ENCODE results near the gene RBP3. TPM values are rescaled to one million over a fixed set of nuclear protein-coding genes. Genes with fewer than 3 reads are reported as not detected.

The RBP3 gene
- polyA plus RNA-seq, 5 donors: 0.06 to 0.10 (median 0.07) TPM

DNA sequence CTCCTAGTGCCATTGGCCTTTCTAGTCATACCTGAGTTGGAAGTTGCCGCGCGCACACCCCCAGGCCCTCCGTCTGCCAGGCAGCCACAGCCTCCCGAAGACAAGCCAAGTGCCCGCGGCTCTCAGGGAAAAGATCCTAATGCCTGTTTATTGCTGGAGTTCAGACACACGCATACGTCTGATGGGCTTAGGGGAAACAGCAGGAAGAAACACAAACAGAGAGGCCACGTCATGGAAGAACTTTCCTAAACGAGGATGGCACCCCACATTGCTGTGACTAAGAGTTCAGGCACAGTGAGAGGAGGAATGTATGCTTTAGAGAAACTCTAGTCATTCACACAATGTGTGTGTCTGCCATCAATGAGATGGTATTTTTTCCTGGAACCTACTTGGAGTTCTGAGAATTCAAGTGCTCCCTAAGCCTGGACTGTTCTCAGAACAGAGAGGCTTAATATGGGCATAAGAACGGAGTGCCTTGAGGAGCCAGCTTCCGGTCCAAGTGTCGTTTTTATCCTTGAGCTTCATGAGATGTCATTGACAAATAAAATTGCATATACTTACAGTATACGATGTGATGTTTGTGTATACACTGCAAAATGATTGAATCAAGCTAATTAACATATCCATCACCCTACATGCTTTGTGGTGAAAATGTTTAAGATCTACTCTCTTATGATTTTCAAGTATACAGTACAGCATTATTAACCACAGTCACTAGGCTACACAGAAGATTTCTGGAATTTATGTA lies 11.6 kb upstream of the RBP3 start:
- DNase-seq: no peak

DNA sequence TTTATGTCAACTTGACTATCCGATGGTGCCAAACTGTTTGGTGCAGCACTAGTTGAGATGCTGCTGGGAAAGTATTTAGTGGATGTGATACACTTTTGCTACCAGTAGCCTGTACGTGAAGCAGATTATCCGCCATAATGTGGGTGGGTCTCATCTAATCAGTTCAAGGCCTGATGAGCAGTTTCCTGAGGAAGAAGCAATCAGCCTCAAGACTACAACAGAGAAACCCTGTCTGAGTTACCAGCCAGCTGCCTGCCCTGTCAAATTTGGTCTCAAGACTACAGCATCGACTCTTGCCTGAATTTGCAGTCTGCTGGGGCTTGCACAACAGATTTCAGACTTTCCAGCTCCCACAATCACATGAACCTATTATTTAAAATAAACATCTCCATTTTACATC lies 10.9 kb upstream of the RBP3 start:
- DNase-seq: no peak

DNA sequence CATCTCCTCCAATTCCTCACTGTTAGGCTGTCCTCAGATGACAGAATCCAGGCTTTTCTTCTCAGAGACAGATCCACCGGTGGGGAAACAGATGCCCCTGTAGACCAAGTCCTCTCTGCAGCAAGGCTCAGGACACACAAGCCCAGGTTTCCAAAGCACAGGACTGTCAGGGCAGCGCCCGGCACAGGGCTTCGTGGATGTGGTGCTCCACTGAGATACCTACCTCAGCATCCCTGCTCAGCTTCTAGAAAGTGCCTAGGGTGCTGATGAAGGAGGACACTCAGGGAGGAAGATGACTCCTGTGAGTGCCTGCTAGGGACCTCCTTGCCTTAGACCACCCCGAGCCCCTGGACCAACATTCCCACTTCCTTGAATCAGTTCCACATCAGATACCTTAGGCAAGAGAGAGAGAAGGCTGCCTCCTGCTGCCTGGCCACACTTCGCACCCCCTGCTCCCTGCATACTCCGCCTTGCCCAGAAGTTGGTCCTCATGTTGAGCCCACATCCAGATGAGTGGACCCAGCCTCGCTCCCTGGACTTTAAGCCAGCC lies 8.9 kb upstream of the RBP3 start:
- DNase-seq: no peak

DNA sequence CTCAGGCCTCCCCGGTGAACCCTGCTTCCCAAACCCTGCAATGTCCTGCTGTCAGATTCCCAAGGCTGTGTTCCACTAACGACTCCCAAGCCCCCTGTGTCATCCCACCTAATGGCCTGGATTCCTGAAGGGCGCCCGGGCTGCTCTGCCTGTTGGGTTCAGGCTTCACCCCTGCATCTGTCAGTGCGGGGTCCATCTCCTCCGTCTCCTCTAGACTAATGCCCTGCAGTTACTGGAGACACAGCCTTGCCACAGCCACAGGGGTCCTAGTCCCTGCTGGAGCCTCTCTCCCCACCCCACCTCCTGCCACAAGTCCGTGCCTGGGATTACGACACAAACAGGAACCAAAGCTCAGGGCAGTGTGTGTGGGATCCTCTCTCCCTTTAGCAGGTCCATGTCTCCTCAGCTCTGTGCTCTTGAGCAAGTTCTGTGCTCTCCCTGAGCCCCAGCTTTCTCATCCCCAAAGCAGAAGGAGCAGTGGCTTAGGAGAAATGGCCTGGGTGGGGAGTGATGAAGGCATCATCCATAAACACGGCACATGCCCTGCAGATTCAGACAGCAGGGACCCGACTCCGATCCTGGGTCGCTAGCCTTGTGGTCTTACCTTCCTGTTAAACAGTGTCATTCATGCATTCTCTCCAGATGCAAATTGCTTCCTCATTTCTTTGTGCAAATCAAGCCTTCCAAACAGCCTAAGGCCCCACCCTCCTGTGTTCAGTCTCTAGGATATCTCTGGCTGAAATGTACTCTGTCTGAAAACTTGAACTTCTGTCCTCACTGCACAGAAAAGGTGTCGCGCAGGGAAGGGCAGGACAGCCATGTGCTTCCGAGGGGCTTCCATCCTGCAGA lies 8.2 kb upstream of the RBP3 start:
- DNase-seq: no peak

DNA sequence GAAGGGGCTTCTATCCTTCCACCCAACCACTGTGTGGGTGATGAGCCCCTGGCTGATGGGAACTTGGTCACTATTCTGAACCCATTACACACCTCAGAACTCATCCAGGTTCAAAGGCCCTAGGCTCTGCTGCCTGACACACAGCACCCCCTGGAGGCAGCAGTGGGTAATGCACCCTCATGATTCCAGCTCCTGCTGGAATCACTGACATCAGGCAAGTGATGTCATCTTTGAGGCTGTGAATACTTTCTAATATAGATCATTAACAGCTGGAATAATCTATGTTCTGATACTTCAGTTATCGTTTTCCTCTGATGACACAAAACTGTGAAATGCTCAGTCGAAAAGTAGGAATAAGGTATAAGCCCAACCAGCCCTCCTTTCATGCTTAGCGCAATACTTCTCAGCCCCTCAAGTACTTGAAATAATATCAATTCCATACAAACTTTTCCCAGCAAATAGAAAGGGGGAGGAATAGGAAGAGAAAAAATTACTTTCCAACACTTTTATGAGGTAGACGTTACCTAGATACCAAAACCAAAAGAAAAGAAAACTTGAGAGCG lies 7.5 kb upstream of the RBP3 start:
- DNase-seq: peak; percentile 25 to 42

DNA sequence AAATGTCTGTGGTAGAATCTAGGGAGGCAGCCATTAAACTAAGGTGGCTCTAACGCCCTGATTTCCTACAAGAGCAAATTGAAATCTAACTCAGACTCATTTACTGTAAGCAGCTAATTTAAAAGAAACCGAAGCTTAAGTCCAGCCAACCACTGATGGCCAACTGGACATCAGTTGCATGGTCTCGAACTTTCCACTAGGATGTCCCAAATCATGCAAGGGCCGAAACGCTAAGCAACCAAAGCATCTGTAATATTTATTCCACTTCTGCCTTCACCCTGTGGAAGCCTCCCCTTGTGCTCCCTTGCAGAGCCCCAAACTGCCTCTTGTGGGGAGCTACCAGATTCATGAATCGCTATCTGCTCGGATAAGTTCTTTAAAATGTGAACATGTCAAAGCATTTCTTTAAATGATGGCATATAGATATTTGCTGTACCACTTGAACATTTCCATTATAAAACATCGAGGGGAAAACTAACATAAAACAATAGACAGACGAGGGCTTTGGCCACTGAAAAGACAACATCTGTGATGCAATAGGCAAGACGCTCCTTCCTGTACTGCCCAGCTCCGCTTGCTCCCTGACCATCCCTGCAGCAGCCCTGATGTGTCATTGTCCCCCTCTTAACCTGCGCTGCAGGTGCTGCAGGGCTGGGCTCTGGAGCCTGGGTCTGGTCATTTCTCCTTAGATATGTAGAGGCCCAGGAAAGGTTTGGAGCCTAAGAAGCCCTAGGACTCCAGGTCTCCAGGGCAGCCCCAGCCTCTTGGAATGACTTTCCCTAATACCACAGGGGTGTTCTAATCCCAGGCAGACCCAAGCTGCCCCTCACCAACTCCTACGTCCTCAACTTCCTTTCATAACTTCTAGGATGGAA lies 2.9 kb upstream of the RBP3 start:
- DNase-seq: no peak

DNA sequence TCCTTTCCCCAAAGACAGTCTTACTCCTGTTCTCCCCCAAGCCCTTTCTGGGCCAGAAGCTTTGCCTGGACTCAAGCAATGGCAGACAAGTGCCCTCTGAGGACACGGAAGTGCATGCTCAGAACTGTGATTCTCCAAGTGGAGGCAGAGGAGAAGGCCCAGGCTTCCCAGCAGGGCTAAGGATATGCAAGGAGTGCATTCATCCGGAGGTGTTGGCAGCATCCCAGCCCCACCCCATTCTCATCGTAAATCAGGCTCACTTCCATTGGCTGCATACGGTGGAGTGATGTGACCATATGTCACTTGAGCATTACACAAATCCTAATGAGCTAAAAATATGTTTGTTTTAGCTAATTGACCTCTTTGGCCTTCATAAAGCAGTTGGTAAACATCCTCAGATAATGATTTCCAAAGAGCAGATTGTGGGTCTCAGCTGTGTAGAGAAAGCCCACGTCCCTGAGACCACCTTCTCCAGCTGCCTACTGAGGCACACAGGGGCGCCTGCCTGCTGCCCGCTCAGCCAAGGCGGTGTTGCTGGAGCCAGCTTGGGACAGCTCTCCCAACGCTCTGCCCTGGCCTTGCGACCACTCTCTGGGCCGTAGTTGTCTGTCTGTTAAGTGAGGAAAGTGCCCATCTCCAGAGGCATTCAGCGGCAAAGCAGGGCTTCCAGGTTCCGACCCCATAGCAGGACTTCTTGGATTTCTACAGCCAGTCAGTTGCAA lies 1.4 kb upstream of the RBP3 start:
- DNase-seq: no peak

DNA sequence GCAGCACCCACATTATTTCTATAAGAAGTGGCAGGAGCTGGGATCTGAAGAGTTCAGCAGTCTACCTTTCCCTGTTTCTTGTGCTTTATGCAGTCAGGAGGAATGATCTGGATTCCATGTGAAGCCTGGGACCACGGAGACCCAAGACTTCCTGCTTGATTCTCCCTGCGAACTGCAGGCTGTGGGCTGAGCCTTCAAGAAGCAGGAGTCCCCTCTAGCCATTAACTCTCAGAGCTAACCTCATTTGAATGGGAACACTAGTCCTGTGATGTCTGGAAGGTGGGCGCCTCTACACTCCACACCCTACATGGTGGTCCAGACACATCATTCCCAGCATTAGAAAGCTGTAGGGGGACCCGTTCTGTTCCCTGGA lies 874 bp upstream of the RBP3 start:
- DNase-seq: no peak

DNA sequence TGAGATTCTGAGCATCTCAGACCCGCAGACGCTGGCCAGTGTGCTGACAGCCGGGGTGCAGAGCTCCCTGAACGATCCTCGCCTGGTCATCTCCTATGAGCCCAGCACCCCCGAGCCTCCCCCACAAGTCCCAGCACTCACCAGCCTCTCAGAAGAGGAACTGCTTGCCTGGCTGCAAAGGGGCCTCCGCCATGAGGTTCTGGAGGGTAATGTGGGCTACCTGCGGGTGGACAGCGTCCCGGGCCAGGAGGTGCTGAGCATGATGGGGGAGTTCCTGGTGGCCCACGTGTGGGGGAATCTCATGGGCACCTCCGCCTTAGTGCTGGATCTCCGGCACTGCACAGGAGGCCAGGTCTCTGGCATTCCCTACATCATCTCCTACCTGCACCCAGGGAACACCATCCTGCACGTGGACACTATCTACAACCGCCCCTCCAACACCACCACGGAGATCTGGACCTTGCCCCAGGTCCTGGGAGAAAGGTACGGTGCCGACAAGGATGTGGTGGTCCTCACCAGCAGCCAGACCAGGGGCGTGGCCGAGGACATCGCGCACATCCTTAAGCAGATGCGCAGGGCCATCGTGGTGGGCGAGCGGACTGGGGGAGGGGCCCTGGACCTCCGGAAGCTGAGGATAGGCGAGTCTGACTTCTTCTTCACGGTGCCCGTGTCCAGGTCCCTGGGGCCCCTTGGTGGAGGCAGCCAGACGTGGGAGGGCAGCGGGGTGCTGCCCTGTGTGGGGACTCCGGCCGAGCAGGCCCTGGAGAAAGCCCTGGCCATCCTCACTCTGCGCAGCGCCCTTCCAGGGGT lies 703 bp downstream of the RBP3 start:
- DNase-seq: no peak

DNA sequence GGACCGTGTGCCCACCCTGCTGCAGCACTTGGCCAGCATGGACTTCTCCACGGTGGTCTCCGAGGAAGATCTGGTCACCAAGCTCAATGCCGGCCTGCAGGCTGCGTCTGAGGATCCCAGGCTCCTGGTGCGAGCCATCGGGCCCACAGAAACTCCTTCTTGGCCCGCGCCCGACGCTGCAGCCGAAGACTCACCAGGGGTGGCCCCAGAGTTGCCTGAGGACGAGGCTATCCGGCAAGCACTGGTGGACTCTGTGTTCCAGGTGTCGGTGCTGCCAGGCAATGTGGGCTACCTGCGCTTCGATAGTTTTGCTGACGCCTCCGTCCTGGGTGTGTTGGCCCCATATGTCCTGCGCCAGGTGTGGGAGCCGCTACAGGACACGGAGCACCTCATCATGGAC lies 1.4 kb downstream of the RBP3 start:
- no peak for DNase-seq

DNA sequence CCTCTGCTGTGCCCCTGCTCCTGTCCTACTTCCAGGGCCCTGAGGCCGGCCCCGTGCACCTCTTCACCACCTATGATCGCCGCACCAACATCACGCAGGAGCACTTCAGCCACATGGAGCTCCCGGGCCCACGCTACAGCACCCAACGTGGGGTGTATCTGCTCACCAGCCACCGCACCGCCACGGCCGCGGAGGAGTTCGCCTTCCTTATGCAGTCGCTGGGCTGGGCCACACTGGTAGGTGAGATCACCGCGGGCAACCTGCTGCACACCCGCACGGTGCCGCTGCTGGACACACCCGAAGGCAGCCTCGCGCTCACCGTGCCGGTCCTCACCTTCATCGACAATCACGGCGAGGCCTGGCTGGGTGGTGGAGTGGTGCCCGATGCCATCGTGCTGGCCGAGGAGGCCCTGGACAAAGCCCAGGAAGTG lies 1.8 kb downstream of the RBP3 start:
- DNase-seq: no peak

DNA sequence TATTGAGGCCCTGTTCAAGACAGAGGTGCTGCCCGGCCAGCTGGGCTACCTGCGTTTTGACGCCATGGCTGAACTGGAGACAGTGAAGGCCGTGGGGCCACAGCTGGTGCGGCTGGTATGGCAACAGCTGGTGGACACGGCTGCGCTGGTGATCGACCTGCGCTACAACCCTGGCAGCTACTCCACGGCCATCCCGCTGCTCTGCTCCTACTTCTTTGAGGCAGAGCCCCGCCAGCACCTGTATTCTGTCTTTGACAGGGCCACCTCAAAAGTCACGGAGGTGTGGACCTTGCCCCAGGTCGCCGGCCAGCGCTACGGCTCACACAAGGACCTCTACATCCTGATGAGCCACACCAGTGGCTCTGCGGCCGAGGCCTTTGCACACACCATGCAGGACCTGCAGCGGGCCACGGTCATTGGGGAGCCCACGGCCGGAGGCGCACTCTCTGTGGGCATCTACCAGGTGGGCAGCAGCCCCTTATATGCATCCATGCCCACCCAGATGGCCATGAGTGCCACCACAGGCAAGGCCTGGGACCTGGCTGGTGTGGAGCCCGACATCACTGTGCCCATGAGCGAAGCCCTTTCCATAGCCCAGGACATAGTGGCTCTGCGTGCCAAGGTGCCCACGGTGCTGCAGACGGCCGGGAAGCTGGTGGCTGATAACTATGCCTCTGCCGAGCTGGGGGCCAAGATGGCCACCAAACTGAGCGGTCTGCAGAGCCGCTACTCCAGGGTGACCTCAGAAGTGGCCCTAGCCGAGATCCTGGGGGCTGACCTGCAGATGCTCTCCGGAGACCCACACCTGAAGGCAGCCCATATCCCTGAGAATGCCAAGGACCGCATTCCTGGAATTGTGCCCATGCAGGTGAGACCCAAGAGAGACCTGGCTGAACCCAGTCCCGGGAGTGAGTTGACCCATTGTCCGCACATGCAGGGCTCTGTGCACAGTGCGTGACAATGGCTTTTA lies 2.8 kb downstream of the RBP3 start:
- no peak for DNase-seq

DNA sequence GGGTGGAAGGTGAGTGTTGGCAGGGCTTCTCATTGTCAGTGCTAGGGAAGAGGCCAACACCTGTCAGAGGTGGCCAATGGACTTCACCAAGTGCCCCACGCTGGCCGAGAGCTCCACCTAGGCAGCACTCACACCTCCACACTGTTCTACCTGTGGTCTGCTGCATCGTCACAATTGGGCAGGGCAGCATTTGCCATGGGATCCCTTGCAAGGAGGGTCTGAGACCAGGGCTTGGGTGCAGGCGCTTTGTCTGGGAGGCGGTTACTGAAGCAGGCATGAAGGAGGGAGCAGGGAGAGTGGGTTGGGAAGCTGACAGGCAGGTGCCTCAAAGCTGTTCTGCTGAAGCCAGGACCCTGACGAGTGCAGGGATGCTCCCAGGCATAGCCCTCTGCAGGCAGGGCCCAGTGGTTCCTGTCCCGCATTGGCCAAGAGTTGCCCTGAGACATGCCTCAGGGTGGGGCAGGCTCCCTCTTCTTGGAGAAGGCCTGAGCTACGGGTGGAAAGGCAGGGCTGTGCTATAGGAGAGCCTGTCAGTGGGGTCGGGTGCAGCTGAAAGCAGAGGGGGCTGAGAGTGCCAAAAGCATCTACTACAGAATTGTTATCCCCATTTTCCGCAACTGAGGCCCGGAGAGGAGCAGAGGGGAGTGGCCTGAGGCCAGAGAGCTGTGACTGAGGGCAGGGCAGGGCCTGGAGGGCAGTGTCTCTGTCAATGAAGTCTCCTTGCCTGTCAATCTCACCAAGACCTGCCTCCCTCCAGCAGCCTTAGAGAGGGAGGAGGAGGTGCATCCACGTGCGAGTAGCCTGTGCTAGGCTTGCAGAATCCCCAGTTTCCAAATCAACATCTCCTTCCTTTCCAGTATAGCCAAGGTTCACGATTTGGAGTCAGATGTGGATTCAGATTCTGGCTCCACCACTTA lies 4.0 kb downstream of the RBP3 start:
- no peak for DNase-seq

DNA sequence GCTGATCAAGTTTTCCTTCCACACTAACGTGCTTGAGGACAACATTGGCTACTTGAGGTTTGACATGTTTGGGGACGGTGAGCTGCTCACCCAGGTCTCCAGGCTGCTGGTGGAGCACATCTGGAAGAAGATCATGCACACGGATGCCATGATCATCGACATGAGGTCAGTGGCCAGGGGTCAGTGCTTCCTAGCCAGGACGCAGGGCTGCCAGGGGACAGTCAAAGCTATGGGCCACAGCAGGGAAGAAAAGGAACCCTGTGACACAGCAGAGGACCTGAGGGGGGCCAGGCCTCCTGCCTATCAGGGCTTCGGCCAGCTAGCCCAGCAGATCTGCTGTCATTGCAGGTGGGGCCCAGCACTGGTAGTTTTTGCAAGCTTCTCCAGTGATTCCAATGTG lies 5.2 kb downstream of the RBP3 start:
- DNase-seq: no peak

DNA sequence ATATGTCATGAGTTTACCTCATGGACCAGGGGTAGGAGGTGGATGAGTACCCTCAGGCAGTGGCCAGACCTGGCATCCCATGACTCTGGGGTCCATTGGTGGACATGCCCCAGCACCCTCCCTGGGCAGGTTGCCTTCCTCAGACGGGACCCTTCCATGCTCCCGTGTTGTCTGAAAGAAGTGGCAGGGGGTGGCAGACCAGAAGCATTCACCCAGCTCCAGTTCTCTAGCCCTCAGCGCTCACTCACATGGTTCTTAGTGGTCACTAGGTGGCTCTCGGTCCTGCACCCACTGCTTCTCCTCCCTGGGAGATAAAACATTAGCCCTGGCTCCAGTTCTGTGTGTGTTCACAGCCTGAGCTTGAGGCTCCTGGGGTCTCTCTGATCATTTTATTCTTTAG lies 6.0 kb downstream of the RBP3 start:
- no peak for DNase-seq

DNA sequence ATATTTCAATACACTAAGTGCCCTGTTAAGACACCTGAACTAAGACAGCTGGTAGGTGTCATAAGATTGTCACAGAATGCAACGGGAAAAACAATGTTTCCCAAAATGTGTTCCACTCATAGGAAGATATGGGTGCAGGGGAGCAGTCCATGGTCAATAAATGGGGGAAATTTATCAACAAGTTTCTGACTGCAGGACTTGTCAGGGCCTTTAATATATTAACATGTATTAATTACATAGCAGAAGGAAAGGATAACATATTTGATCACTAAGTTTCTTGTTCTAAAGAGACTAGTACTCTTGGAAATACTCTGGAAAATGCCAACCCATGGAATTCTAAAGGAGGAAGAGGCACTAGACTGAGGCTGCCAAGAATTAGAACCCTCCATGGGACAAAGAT lies 6.7 kb downstream of the RBP3 start:
- no peak for DNase-seq

DNA sequence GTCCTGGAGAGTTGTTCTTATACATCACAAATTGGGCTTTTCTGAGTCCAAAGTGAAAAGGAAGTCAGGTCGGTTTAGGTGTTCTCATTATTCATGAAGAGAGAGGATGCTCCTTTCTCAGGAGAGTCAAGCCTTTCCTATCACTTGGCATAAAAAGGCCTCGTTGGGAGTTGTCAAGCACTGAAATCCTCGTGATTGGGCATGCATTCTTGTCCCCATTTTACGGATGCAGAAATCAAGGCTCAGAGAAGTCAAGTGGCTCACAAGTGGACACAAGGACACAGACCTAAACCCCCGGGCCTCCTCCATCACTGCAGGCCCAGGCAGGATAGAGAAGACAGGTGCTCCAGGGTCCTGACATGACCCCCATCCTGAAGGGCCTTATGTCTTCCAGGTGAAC lies 8.5 kb downstream of the RBP3 start:
- DNase-seq: no peak

DNA sequence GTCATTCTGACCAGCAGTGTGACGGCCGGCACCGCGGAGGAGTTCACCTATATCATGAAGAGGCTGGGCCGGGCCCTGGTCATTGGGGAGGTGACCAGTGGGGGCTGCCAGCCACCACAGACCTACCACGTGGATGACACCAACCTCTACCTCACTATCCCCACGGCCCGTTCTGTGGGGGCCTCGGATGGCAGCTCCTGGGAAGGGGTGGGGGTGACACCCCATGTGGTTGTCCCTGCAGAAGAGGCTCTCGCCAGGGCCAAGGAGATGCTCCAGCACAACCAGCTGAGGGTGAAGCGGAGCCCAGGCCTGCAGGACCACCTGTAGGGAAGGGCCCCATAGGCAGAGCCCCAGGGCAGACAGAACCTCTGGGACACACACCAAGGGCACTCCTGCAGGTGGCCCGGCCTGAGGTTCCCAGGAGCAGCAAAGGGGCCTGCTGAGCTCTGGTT lies 9.0 kb downstream of the RBP3 start:
- DNase-seq: no peak
